ENCODE measurements around the gene ULK4.

The ULK4 gene

DNA sequence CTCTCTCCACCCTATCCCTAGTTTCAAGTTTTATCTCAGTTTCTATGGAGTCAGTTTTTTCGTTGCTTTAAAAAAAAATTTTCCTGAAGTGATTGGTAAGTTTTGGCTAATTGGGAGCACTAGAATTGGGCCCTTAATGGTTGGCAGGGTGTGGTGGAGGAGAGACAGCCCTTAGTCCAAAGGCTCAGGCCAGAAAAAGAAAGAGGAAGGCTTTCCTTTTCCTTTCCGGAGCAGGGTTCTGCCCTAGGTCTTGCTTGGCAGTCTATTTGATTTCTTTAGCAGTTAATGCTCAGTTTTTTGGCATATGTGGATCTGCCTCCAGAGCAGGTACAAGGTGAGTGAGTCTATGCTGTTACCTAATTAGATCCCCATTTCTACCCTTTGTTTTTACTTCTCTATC, 739.9 kb downstream of the ULK4 start:
- no peaks in the 10 kb centered on the region for H3K27me3 ChIP-seq (ENCODE audit: control insufficient read depth, insufficient read depth, low read length)
- no peaks in the 10 kb centered on the region for H3K9me3 ChIP-seq (ENCODE audit: control insufficient read depth, insufficient read depth, low read length)
- no peak overlapping the region for H3K4me3 ChIP-seq (ENCODE audit: low read length)
- DNase-seq (ENCODE audit: low read depth, low spot score) = no peak
- no peak overlapping the region for H3K27ac ChIP-seq (ENCODE audit: low read length)
- H3K4me1 ChIP-seq (ENCODE audit: control insufficient read depth, insufficient read depth, low read length) = no peaks in the 10 kb centered on the region
- peaks cover 16% of the 10 kb centered on the region for H3K36me3 ChIP-seq (ENCODE audit: control insufficient read depth, insufficient read depth, low read length)
- no CpG with 5 or more reads among the region's 2 CpGs for WGBS (ENCODE audit: insufficient coverage, insufficient read length)

DNA sequence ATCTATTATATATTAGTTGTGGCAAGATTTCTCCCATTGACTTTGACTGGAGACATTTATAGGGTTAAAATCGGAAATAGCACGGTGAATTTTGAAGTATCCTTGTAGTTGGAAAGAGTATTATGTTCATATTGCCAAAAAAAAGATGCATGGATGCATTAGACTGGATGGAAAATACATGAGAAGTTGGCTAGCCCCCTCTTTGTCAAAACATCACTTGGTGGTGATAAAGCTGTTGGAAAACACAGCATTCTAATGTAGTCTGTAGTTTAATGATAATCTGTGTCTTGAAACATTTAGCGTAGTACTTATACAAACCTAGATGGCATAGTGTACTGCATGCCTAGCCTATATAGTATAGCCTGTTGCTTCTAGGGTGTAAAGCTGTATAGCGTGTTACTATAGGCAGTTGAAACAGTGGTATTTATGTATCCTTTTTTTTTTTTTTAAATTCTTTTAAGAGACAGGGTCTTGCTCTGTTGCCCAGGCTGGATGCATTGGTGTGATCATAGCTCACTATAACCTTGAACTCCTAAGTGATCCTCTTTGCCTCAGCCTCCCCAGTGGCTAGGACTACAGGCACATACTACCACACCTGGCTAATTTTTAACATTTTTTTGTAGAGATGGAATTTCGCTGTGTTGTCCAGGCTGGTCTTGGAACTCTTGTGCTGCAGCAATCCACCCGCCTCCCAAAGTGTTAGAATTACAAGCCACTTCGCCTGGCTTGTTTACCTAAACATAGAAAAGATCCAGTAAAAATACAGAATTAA, 740.8 kb downstream of the ULK4 start:
- H3K9me3 ChIP-seq (ENCODE audit: control insufficient read depth, insufficient read depth, low read length) = no peaks in the 10 kb centered on the region
- H3K27ac ChIP-seq (ENCODE audit: low read length) = no peak overlapping the region
- WGBS (ENCODE audit: insufficient coverage, insufficient read length) = no CpG with 5 or more reads among the region's 7 CpGs
- no peak for DNase-seq (ENCODE audit: low read depth, low spot score)
- H3K36me3 ChIP-seq (ENCODE audit: control insufficient read depth, insufficient read depth, low read length) = peaks cover 14% of the 10 kb centered on the region
- H3K27me3 ChIP-seq (ENCODE audit: control insufficient read depth, insufficient read depth, low read length) = no peaks in the 10 kb centered on the region
- H3K4me3 ChIP-seq (ENCODE audit: low read length) = no peak overlapping the region
- no peaks in the 10 kb centered on the region for H3K4me1 ChIP-seq (ENCODE audit: control insufficient read depth, insufficient read depth, low read length)

DNA sequence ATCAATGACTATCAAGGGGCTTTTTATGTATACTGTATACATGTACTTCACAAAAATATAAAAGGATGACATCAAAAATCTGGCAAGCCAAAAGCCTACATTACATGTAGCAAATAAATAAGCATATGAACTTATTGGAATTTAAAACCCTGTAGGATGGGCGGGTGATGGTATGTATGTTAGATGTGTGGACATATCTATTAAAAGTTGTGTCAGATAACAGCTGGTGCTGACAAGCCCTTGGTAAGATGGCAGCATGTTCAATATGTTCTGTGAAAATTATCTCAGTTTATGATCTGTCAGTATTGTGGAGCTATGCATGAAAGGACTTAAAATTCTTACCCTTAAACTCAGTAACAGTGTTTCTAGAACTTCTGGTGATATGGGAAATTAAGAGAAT, 742.5 kb downstream of the ULK4 start:
- DNase-seq (ENCODE audit: low read depth, low spot score) = no peak
- H3K4me1 ChIP-seq (ENCODE audit: control insufficient read depth, insufficient read depth, low read length) = no peaks in the 10 kb centered on the region
- H3K36me3 ChIP-seq (ENCODE audit: control insufficient read depth, insufficient read depth, low read length) = no peaks in the 10 kb centered on the region
- H3K27ac ChIP-seq (ENCODE audit: low read length) = no peak overlapping the region
- no peak overlapping the region for H3K4me3 ChIP-seq (ENCODE audit: low read length)
- no peaks in the 10 kb centered on the region for H3K27me3 ChIP-seq (ENCODE audit: control insufficient read depth, insufficient read depth, low read length)
- no peaks in the 10 kb centered on the region for H3K9me3 ChIP-seq (ENCODE audit: control insufficient read depth, insufficient read depth, low read length)
- no CpG with 5 or more reads among the region's 1 CpG for WGBS (ENCODE audit: insufficient coverage, insufficient read length)

DNA sequence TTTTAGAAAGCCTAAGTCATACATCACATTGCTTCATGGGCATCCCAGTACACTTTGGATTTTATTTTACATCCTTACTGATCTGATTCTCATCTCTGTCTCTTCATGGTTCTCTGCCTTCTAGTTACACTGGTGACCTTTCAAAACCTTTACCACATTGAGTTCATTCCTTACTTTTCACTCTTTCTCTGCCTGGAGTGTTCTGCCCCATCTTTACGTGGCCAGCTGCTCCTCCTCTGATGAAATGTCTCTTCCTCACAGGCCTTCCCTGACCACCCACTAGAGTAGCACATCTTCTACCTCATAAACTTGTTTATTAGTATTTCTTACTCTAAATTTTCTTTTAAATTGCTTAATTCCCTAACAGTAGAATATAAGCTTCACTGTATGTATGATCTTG, 744.9 kb downstream of the ULK4 start:
- Histone ChIP-seq H3K4me1 (ENCODE audit: control insufficient read depth, insufficient read depth, low read length) (no peaks in the 10 kb centered on the region; the same call in 1 of the 2 replicates), H3K27me3 (ENCODE audit: control insufficient read depth, insufficient read depth, low read length) (no peaks in the 10 kb centered on the region), H3K27ac (ENCODE audit: low read length) (no peak overlapping the region), H3K4me3 (ENCODE audit: low read length) (no peak overlapping the region), H3K9me3 (ENCODE audit: control insufficient read depth, insufficient read depth, low read length) (no peaks in the 10 kb centered on the region), H3K36me3 (ENCODE audit: control insufficient read depth, insufficient read depth, low read length) (no peaks in the 10 kb centered on the region)
- WGBS (ENCODE audit: insufficient coverage, insufficient read length) = no CpG with 5 or more reads among the region's 1 CpG
- DNase-seq (ENCODE audit: low read depth, low spot score) = no peak

DNA sequence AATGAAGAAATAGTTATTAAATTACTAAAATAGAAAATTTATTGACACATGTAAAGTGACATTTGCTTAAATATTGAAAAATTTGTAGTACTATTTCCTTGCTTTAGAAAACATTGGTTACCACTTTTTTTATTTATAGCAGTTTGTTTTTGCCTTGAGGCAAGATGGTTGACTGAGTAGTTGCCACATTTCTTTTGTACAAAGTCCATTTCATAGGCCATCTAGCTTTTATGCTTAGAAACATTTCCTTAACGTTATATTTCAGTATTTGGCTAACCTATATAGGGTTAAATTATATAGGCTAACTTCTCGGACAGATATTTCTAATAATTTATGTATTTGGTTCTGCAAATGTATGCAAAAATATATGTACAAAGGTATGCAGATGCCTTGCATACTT, 745.5 kb downstream of the ULK4 start:
- Histone ChIP-seq H3K27me3 (ENCODE audit: control insufficient read depth, insufficient read depth, low read length) (no peaks in the 10 kb centered on the region), H3K36me3 (ENCODE audit: control insufficient read depth, insufficient read depth, low read length) (no peaks in the 10 kb centered on the region), H3K4me1 (ENCODE audit: control insufficient read depth, insufficient read depth, low read length) (no peaks in the 10 kb centered on the region; the same call in 1 of the 2 replicates), H3K27ac (ENCODE audit: low read length) (no peak overlapping the region), H3K4me3 (ENCODE audit: low read length) (no peak overlapping the region), H3K9me3 (ENCODE audit: control insufficient read depth, insufficient read depth, low read length) (no peaks in the 10 kb centered on the region)
- no peak for DNase-seq (ENCODE audit: low read depth, low spot score)
- no CpG with 5 or more reads among the region's 2 CpGs for WGBS (ENCODE audit: insufficient coverage, insufficient read length)

DNA sequence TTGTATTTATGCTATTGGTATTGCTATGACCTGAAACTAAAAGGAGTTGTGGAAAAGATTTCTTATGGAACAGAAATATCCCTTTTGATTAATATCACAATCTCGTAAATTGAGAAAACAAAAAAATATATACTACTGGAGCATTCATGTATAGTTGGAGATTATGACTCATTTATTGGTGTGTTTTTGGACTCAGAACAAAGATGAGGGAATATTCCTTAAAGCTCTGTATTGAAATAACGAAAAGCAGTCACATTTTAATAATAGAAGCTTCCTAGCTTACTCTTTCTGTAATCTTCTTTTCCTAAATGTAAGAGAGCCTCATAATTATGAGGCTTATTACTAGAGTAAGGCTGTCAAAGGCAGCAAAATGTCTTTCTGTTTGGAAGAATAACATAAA, 748.3 kb downstream of the ULK4 start:
- WGBS (ENCODE audit: insufficient coverage, insufficient read length) = no CpG with 5 or more reads among the region's 2 CpGs
- Histone ChIP-seq H3K4me1 (ENCODE audit: control insufficient read depth, insufficient read depth, low read length) (no peaks in the 10 kb centered on the region; the same call in 1 of the 2 replicates), H3K4me3 (ENCODE audit: low read length) (no peak overlapping the region), H3K36me3 (ENCODE audit: control insufficient read depth, insufficient read depth, low read length) (no peaks in the 10 kb centered on the region; the same call in 1 of the 2 replicates), H3K27ac (ENCODE audit: low read length) (no peak overlapping the region), H3K27me3 (ENCODE audit: control insufficient read depth, insufficient read depth, low read length) (no peaks in the 10 kb centered on the region), H3K9me3 (ENCODE audit: control insufficient read depth, insufficient read depth, low read length) (no peaks in the 10 kb centered on the region)
- no peak for DNase-seq (ENCODE audit: low read depth, low spot score)

DNA sequence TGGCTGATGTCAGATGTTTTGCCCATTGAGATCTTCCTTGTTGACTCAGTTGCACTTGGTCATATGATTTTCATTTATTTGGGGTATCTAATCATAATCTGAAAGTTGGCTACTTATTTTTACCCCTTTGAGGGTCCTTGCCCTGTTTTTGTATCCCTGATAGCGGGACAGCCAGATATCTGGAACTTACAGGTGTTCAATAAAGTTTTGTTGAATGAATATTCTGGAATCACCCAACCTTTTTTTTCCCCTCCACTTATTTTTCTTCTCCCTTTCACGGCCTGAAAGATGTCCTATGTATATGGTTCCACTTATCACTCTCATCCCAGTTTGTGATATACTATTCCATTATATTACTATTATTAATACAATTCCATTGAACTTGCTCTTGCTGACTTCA, 749.8 kb downstream of the ULK4 start:
- no peaks in the 10 kb centered on the region; the same call in 1 of the 2 replicates for H3K4me1 ChIP-seq (ENCODE audit: control insufficient read depth, insufficient read depth, low read length)

DNA sequence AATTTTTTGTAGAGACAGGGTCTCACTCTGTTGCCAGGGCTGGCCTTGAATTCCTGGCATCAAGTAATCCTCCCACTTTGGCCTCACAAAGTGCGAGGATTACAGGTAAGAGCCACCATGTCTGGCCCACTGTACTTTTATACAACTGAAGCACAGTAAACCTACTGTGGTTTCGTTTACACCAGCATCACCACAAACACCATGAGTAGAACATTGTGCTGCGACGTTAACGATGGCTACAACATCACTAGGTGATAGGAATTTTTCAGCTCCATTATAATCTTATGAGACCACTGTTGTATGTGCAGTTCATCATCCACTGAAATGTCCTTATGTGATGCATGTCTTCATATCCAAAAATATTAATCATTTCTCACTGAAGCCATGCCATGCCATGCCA, 750.9 kb downstream of the ULK4 start:
- H3K36me3 ChIP-seq (ENCODE audit: control insufficient read depth, insufficient read depth, low read length) = no peaks in the 10 kb centered on the region; the same call in 1 of the 2 replicates
- no CpG with 5 or more reads among the region's 5 CpGs for WGBS (ENCODE audit: insufficient coverage, insufficient read length)

More for the DNA sequence above, 749.8 kb downstream of the ULK4 start:
- no CpG with 5 or more reads among the region's 2 CpGs for WGBS (ENCODE audit: insufficient coverage, insufficient read length)
- Histone ChIP-seq H3K27ac (ENCODE audit: low read length) (no peak overlapping the region), H3K9me3 (ENCODE audit: control insufficient read depth, insufficient read depth, low read length) (no peaks in the 10 kb centered on the region), H3K36me3 (ENCODE audit: control insufficient read depth, insufficient read depth, low read length) (no peaks in the 10 kb centered on the region; the same call in 1 of the 2 replicates), H3K27me3 (ENCODE audit: control insufficient read depth, insufficient read depth, low read length) (no peaks in the 10 kb centered on the region), H3K4me3 (ENCODE audit: low read length) (no peak overlapping the region)
- no peak for DNase-seq (ENCODE audit: low read depth, low spot score)

DNA sequence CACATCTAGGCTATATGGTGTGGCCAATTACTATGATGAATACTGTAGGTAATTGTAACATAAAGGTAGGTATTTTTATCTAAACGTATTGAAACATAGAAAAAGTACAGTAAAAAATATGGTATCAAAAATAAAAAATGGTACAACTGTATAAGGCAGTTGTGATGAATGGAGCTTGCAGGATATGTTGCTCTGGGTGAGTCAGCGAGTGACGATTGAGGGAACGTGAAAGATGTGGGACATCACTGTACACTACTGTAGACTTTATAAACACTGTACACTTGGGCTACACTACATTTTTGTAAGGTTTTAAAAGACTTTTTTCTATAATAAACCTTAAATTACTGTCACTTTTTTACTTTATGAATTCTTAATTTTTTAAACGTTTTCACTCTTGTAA, 752.3 kb downstream of the ULK4 start:
- H3K36me3 ChIP-seq (ENCODE audit: control insufficient read depth, insufficient read depth, low read length) = no peaks in the 10 kb centered on the region; the same call in 1 of the 2 replicates
- no peak for DNase-seq (ENCODE audit: low read depth, low spot score)
- H3K4me3 ChIP-seq (ENCODE audit: low read length) = no peak overlapping the region
- no peaks in the 10 kb centered on the region for H3K27me3 ChIP-seq (ENCODE audit: control insufficient read depth, insufficient read depth, low read length)
- H3K9me3 ChIP-seq (ENCODE audit: control insufficient read depth, insufficient read depth, low read length) = no peaks in the 10 kb centered on the region
- no peak overlapping the region for H3K27ac ChIP-seq (ENCODE audit: low read length)
- H3K4me1 ChIP-seq (ENCODE audit: control insufficient read depth, insufficient read depth, low read length) = no peaks in the 10 kb centered on the region; the same call in 1 of the 2 replicates
- WGBS (ENCODE audit: insufficient coverage, insufficient read length) = 100% methylated on average over 3 of the region's 5 CpGs

More for the DNA sequence above, 750.9 kb downstream of the ULK4 start:
- no peaks in the 10 kb centered on the region; the same call in 1 of the 2 replicates for H3K4me1 ChIP-seq (ENCODE audit: control insufficient read depth, insufficient read depth, low read length)
- DNase-seq (ENCODE audit: low read depth, low spot score) = no peak
- H3K9me3 ChIP-seq (ENCODE audit: control insufficient read depth, insufficient read depth, low read length) = no peaks in the 10 kb centered on the region
- H3K27ac ChIP-seq (ENCODE audit: low read length) = no peak overlapping the region
- no peak overlapping the region for H3K4me3 ChIP-seq (ENCODE audit: low read length)
- no peaks in the 10 kb centered on the region for H3K27me3 ChIP-seq (ENCODE audit: control insufficient read depth, insufficient read depth, low read length)

DNA sequence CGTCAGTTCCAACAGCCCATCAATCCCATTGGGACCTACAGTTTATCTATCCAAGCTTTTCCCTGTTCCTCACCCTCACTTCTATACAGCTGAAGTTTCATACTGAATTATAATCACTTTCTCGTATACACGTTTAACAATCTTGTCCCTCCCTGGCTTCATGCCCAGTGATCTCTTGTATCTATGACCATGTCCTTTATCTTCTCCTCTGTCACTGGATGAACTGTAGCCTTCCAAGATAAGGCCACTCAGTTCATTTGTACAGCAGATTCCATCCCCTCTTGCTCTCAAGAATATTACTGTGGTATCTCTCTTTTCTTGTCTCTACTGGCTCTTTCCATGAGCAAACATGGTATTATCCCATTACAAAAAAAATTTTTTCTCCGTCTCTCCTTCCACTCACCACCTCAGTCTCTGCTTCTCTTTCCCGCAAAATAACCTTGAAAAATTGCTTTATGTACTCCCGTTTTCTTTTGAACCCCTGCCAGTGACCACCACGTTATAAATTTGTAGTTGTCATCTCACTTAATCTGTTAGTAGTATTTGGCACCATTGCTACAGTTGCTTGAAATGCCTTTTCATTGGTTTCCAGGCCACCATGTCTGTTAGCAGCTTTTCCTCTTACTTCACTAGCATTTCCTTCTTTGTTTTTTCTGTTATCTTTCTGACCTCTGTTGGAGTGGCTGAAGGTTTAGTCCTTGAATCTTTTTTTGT, 753.2 kb downstream of the ULK4 start:
- no peak overlapping the region for H3K4me3 ChIP-seq (ENCODE audit: low read length)
- H3K4me1 ChIP-seq (ENCODE audit: control insufficient read depth, insufficient read depth, low read length) = no peaks in the 10 kb centered on the region; the same call in 1 of the 2 replicates
- H3K27me3 ChIP-seq (ENCODE audit: control insufficient read depth, insufficient read depth, low read length) = no peaks in the 10 kb centered on the region
- H3K27ac ChIP-seq (ENCODE audit: low read length) = no peak overlapping the region
- 100% methylated on average over 3 of the region's 7 CpGs for WGBS (ENCODE audit: insufficient coverage, insufficient read length)
- H3K9me3 ChIP-seq (ENCODE audit: control insufficient read depth, insufficient read depth, low read length) = no peaks in the 10 kb centered on the region
- H3K36me3 ChIP-seq (ENCODE audit: control insufficient read depth, insufficient read depth, low read length) = no peaks in the 10 kb centered on the region; the same call in 1 of the 2 replicates
- no peak for DNase-seq (ENCODE audit: low read depth, low spot score)
